Fibroblast of villous mesenchyme (primary cell): ENCODE measurements around the gene QRICH1. TPM values are rescaled to one million over a fixed set of nuclear protein-coding genes. Genes with fewer than 3 reads are reported as not detected.

Experiments
- DNase-seq: peaks from one replicate; pipeline ENCODE4 v3.0.0-alpha.2; 2010; ENCODE audit warnings: low read depth
- H3K4me3 ChIP-seq: 2 replicates; pipeline ENCODE4 v1.5.1; 2011; ENCODE audit warnings: low read depth, mild to moderate bottlenecking, low read length
- CTCF ChIP-seq: IDR thresholded peaks from 2 replicates; pipeline ENCODE4 v1.5.1; 2012; ENCODE audit warnings: low read depth, mild to moderate bottlenecking, low read length; ENCODE audit not compliant: insufficient read depth
- total RNA-seq: library from RNA; depleted of rRNA; stranded (reverse); fragments of >200 nt; gene quantifications from 2 replicates; pipeline ENCODE4 v1.2.3, GENCODE V29; 2012

Gene QRICH1
- total RNA-seq, 1 donor: 188 TPM

DNA sequence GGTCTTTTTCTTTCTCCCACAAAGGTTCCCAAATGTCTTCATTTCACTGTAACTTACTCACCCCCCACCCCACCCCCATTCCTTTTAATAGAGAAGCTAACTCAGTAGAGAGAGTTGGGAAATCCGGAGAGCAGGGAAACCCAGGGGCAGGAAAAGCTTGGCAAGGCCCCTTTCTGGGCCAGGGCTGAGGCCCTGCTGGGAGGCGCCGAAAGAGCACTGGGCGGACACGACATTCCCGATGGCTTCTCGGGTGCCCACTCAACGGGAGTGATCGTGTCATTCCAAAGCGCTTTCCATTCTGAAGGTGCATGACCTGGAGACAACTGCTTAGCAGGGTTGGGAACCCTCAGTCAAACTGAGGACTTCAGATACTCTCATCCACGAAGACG lies 73.9 kb downstream of the QRICH1 start:
- DNase-seq: peak; percentile 52
- no peak for TF ChIP-seq CTCF
- H3K4me3 ChIP-seq: peak overlapping the region; percentile 91

DNA sequence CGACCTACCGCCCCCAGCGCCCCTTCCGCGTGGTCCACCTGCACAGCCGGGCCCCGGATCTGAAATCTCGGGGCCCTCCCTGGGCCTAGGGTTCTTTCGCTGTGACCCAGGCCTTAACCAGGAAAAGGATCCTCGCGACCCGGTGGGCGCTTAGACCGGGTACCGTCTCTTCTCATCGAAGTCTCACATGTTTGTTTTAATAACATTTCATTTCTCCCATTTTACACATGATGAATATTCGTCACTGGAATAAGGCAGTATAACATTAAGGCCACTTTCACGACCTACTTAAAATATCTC lies 75.2 kb downstream of the QRICH1 start:
- peak overlapping the region; percentile 86 for H3K4me3 ChIP-seq
- TF ChIP-seq CTCF: no peak

DNA sequence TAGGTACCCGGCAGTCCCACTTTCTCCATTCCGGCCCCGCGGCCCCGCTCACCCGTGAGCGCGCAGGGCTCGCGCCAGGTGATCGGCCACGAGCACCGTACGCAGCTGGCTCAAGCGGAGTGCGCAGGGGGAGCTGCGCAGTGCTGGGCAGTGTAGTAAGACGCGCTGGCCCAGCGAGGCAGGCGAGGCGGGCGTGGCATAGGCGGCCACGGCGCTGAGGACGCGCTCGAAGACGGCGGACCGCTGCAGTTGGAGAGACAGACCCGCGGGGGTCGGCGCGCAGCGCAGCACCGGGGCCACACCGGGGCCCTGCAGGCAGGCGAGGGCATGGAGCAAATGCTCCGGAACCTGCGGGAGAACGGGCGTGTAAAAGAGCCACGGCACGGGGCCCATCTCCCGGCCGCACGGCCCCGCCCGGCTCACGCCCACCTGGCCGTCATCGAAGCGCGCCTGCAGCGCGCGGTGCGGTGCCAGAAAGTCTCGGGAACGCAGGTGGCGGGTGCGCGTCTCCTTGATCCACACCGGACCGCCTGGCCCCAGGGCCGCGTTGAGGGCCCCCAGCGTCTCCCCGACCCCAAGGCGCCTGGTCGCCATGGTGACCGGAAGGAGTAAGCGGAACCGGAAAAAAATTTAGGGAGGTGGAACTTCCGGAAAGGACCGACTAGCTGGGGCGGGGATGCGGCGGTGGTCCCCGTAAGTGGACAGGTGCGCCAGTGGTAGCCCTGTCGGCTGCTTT lies 75.7 kb downstream of the QRICH1 start, which contains the start of gene DALRD3:
Gene DALRD3, minus strand, starts transcription at position 610 of the 736 bp plus-strand sequence. Its CDS starts 16 bp downstream, at position 594.
- peak; percentile 60 for DNase-seq
- H3K4me3 ChIP-seq: peak within 1 kb of the TSS; percentile 86
- TF ChIP-seq CTCF: no peak

More for the DNA sequence above, 75.2 kb downstream of the QRICH1 start:
- peak; percentile 12 for DNase-seq

DNA sequence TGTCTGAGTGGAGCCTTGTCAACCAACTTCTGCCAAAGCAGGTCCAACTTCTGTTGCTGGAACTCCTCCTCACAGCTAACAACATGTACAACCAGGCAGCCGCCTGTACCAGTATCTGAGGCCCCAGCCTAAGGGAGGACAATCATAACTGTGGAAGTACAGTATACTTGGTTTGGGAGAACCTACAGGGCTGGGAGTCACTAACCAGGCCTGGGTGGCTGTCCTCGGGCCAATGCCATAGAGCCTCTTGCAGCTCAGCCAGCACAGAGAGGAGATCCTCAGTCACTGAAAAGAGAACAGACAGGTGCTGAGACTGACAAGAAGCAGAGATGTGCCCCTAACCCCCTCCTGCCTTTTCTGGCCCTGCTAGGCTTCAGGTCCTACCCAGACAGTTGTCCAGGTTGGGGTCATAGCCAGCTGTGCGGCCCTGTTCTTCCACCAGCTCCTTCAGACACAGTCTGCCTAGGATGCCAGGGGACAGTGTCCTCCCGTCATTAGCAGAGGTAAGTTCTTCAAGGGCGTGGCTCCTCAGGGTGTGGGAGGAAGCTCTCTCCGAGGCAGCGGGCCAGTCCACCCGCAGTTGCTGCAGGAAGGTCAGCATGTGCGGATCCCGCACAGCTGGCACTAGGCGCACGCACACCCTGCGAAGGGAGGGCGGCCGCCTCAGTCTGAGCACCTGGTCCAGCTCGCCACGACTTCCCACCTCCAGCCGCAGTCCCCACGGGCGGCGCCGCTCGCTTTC lies 76.5 kb downstream of the QRICH1 start:
- DNase-seq: no peak
- peak overlapping the region; percentile 86 for H3K4me3 ChIP-seq
- no peak for TF ChIP-seq CTCF

DNA sequence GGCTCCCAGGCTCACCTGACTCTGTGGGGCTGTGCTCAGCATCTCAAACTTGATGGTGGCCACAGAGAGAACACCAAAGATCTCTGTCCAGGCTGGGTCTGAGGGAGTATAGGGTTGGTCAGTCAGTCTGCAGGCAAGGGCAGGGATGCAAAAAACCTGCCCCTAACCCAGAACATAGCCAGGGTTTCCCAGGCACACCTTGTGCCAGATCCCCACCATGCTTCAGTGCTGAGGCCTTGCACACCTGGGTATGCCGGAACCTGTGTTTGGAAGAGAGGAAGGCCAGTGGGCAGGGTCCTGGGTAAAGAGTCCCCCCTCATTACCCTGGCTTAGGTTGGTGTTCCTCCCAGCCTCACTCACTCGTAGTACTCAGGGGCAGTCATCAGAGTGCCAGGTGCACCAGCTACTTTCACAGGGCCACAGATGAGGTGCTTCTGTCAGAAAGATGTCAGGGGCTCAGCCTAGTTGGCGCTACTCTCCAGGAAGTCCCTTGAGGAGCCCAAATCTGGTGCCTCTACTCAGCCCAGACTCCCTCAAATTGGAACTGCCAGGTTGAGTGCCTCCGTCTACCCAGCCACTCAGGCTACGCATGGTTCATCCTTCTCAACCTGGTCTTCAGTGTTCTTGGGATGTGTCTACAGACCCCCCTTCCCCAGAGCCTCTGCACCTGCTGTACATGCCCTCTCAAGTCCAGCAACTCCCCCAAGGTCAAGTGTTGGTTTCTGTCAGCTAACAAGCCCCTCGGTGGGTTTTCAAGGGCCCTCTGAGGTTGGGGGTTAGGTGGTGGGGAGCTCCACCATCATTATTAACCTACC lies 77.2 kb downstream of the QRICH1 start:
- TF ChIP-seq CTCF: no peak
- no peak for DNase-seq
- no peak overlapping the region for H3K4me3 ChIP-seq

- no peak for TF ChIP-seq CTCF
- no peak for DNase-seq
- no peak overlapping the region for H3K4me3 ChIP-seq
These were observed 78.1 kb downstream of the QRICH1 start for GRCh38 chr3:49015765-49016164.
